NB4 (cell line): Measurements from ENCODE around the gene MAGI1.

Source experiments
- DNase-seq: peaks from one replicate; pipeline ENCODE4 v3.0.0; 2010; ENCODE audit warnings: low read depth
- H3K4me3 ChIP-seq: one replicate; pipeline ENCODE4 v1.5.1; 2011; ENCODE audit warnings: mild to moderate bottlenecking, low read depth, low read length, moderate library complexity
- CTCF ChIP-seq: IDR thresholded peaks from one replicate; pipeline ENCODE4 v1.5.1; 2012; ENCODE audit warnings: low read depth, low read length
- MAX ChIP-seq: IDR thresholded peaks from 2 replicates; pipeline ENCODE4 v1.6.1; 2011; ENCODE audit warnings: low read depth, low read length
- MYC ChIP-seq: IDR thresholded peaks from 2 replicates; pipeline ENCODE4 v1.6.1; 2011; ENCODE audit warnings: low read depth, low read length
- POLR2A ChIP-seq: IDR thresholded peaks from 2 replicates; pipeline ENCODE4 v1.6.1; 2011; ENCODE audit warnings: mild to moderate bottlenecking; ENCODE audit not compliant: insufficient read length; ENCODE audit errors: extremely low read depth

Gene MAGI1

GRCh38 chr3:65531499-65531898 lies 507.2 kb downstream of the MAGI1 start:
- TF ChIP-seq POLR2A (no peak), CTCF (no peak), MYC (no peak), MAX (no peak)
- no peak for DNase-seq
- H3K4me3 ChIP-seq = no peak overlapping the region

GRCh38 chr3:65526656-65527055 lies 512.1 kb downstream of the MAGI1 start:
- no peak for DNase-seq
- TF ChIP-seq POLR2A (no peak), MYC (no peak), CTCF (no peak), MAX (no peak)
- no peak overlapping the region for H3K4me3 ChIP-seq

- H3K4me3 ChIP-seq = no peak overlapping the region
- TF ChIP-seq MYC = no peak
- no peak for TF ChIP-seq MAX
- no peak for TF ChIP-seq CTCF
- no peak for TF ChIP-seq POLR2A
- no peak for DNase-seq
Measured at GRCh38 chr3:65524584-65524983, 514.1 kb downstream of the MAGI1 start.

GRCh38 chr3:65523878-65524277 lies 514.8 kb downstream of the MAGI1 start:
- no peak for DNase-seq
- TF ChIP-seq CTCF = no peak
- TF ChIP-seq MAX = no peak
- no peak for TF ChIP-seq POLR2A
- no peak for TF ChIP-seq MYC
- no peak overlapping the region for H3K4me3 ChIP-seq

GRCh38 chr3:65521032-65521431 lies 517.7 kb downstream of the MAGI1 start:
- no peak overlapping the region for H3K4me3 ChIP-seq
- no peak for DNase-seq

More at GRCh38 chr3:65521032-65521431, 517.7 kb downstream of the MAGI1 start:
- TF ChIP-seq POLR2A (no peak), MYC (no peak), CTCF (no peak), MAX (no peak)
